ENCODE data around the gene STEAP4.

Gene STEAP4

DNA sequence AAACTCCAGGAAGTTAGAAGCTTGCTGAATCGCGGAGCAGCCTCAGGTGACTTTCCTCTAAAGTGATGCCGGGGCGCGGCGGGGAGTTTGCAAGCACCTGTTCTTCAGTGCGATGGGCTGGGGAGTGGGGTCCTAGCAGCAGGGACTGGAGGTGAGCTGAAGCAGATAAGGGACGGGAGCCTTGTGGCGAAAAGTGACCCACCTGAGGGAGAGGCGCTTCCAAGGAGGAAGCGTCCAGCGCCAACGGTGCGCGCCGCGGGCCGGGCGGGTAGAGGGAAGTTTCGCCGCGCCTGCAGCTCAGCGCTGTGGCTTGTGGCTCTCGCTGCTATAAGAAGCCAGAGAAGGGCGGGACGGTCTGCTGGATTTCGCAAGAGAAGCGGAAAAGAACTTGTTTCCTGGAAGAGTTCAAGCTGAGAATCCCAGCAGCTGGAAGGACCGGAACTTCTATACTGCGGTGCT is at the start of gene STEAP4:
Gene STEAP4, minus strand, starts transcription at position 305 of the 459 bp plus-strand sequence. CDS start 22,625 bp downstream, outside the sequence.
- no peak for DNase-seq (ENCODE audit: low read depth)

DNA sequence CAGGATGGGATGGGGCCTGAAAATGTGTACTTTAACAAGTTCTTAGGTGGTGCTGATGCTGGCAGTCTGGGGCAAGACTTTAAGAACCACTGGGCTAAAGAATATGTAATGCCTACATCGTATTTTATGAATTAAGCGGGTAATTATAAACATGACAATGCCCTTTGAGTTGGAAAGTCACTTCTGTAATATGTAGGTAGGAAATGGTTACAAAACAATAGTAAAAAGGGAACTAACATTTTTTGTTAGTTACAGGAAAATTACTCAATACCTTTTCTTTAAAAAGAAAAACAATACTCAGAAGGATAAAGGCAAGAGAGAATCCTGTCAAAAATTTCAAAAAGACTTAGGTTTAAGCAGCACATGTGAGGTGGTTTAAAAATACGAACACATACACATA is 48.3 kb upstream of the STEAP4 start:
- DNase-seq (ENCODE audit: low read depth) = no peak

DNA sequence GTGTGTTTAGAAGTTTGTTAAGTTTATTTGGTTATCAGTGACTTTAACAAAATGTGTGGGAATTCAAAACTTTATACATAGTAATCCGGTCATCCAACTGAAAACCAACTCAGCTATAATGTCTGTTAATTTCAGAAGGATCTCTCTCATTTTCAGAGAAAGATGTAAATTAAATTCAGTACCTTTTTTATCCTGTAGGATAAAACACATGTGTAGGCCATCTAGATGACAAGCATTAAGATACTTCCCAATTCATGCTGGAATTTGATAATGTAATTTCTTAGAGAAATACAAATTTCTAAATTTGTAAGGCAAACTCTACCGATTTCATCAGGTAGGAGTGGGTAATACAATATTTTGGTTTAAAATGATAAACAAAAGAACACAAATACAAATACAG is 43.4 kb upstream of the STEAP4 start:
- no peak for DNase-seq (ENCODE audit: low read depth)

DNA sequence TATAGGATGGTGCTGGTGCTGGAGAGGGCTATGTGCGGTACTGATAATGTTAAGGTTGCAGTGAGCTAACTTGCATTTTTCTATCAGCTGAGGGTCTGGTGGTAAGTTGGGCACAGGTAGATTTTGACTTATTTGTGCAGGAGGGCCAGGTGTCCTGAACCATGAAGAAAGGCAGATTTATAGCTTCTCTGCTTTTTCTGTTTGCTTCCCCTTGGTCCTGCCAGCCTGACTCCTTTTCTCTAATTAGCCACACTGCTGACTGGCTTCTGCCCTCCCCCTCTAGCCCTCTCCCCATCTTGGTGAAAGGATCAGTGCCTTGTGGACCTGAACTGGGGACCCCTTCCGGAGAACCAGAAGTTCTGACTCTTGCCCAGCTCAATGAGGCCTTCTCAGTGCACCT is 40.8 kb upstream of the STEAP4 start:
- DNase-seq (ENCODE audit: low read depth) = no peak

DNA sequence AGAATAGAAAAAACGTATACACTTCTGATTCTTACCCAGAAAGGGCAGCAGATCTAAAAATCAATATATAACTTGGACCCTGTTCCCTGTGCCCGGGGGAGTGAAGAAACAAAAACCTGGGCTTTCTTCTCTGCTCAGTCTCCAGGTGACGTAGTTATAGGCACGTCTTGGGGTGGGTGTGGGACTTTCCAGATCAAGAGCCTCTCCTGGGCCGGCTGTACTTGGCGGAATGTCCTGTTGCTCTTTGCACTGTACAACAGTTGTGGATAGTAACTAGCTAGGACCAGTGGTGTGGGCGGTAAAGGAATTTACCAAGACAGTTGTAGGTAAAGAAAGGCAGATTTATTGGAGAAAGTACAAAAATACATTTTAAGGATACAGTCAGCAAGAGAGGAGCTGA is 40.4 kb upstream of the STEAP4 start:
- no peak for DNase-seq (ENCODE audit: low read depth)

DNA sequence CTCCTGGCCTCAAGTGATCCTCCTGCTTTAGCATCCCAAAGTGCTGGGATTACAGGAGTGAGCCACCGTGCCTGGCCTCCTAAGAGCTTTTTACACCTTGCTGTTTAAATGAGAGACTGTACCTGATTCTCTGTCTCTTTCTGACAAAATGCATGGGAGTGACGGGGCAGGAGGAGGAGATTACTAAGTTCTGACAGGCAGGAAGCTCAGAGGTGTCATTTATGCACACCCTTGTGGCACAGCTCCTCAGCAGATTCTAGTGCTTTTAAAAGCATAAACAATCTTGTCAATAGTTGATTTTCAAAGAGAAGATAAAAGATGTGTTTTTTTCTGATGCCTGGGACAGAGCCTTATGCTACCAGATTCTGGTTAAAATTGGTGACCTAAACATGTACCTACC is 39.7 kb upstream of the STEAP4 start:
- DNase-seq (ENCODE audit: low read depth) = no peak

DNA sequence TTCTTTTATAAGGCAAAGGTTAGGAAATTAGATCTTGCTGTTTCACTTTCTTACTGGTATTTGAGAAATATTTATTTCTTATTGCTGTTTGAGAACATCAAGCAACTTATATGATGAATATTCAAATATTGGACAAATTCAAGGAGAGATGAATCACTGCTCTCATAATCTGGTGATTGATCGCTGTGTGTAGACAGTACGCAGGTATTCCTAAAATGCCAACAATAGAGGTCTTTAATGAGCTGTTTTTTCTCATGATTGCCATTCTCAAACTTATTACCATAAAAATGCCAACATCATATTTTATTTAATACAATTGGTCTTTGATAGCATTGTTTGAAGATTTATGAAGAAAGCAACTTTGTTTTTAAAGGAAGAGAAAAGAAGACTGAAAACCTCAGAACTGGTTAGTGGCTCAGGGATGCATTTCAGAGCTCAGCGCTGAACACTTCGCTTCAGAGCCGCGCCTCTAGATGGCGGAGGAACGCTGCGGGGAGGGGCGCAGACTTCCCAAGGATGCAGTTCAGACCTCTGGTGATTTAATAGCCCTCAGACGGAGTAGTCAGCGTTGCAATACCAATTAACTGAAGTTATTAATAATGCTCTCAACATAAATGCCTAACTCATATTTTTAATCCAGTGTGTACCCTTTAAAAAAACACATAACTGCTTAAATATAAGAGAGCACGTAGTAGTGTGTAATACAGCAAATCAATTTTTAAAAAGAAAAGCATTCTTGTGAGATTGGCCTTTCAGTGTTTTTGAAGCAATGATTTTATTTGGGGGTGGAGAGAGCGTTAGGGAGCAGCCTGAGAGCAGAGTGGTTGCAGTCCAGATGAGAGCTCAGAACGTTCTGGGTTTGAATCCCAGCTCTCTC is 38.5 kb upstream of the STEAP4 start:
- DNase-seq (ENCODE audit: low read depth) = no peak

DNA sequence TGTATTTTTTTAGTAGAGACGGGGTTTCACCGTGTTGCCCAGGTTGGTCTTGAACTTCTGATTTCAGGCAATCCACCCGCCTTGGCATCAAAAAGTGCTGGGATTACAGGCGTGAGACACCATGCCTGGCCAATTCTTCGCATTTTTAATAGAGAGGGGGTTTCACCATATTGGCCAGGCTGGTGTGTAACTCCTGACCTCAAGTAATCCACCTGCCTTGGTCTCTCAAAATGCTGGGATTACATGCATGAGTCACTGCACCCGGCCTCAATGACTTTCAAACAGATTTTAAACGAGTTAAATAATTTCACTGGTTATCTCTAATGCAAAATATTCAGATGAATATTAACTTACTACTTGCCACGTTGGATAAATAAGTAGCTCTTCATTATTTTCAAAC is 37.6 kb upstream of the STEAP4 start:
- DNase-seq (ENCODE audit: low read depth) = no peak

DNA sequence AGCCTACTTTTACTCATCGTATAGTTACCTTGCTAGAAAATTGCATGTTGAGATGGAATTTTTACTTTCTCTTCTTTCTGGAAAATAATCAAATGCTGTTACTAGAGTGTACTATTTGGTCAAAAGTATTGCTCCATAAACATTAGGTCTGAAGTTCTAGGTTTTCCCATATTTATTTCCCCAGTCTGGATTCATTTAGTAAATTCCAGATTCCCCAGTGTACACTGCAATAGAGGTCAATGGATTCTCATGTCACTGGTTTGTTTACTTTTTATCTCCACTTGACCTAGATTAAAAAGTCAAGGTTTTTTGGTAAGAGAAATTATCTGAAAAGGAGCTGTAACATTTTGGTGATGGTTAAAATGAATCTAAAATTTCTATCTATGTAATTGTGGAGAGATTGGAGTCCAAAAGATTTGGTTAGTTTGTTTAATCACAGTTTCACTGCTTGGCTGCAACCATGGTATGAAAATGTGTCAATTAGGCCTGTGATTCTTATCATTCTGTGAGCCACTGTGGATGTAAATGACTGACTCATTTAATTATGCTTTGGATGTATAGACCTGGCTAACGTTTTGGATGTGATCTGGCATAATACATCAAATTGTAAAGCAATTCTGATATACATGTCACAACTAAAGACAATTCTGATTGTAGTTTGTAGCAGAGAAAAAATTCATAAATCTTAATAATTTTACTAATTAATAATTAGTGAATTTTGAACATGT is 32.7 kb upstream of the STEAP4 start:
- no peak for DNase-seq (ENCODE audit: low read depth)

DNA sequence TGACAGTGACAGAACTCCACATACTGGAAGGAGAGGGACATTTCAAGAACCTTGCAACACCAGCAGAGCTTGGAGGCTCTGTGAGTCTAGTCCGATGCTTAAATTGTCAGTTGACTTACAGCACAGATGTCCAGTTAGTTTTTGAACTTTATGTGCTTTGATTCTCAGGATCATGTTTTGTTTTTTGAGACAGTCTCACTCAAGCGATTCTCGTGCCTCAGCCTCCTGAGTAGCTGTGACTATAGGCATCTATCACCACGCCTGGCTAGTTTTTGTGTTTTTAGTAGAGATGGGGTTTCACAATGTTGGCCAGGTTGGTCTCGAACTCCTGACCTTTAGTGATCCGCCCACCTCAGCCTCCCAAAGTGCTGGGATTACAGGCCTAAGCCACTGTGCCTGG is 31.8 kb upstream of the STEAP4 start:
- DNase-seq (ENCODE audit: low read depth) = no peak

DNA sequence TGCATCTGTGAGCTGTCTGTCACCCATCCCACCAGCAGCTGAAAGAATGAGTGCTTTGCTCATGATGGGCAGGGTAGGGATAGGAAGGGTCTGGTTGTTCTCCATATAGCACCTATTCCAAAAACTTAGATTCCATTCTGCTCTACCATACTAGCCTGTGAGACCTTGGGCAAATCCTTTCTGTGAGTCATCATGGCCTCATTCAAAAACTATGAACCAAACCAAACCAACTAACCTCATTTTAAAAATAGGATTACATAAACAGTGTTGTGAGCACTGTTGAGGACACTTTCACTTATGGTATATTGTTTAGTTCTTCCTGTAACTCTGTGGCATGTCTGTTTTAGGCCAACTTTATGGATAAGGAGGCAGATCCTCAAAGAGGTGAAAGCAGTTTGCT is 30.9 kb upstream of the STEAP4 start:
- no peak for DNase-seq (ENCODE audit: low read depth)

DNA sequence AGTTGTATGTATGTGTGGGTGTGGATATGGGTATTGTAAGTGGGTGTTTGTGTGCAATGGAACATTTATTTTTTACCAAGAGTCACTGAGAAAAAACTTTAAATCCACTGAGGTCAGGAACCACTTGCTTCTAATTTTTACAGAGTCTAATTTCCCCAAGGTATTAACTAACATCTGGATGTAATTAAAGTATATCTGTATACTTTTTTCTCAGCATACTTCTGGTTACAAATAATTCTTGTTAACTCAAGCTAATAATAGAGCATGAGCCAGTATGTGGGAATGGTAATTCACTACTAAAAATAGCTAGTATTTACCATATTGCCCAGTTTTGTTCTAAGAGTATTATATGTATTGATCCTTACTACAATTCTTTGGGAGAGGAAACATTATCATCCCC is 24.6 kb upstream of the STEAP4 start:
- no peak for DNase-seq (ENCODE audit: low read depth)

DNA sequence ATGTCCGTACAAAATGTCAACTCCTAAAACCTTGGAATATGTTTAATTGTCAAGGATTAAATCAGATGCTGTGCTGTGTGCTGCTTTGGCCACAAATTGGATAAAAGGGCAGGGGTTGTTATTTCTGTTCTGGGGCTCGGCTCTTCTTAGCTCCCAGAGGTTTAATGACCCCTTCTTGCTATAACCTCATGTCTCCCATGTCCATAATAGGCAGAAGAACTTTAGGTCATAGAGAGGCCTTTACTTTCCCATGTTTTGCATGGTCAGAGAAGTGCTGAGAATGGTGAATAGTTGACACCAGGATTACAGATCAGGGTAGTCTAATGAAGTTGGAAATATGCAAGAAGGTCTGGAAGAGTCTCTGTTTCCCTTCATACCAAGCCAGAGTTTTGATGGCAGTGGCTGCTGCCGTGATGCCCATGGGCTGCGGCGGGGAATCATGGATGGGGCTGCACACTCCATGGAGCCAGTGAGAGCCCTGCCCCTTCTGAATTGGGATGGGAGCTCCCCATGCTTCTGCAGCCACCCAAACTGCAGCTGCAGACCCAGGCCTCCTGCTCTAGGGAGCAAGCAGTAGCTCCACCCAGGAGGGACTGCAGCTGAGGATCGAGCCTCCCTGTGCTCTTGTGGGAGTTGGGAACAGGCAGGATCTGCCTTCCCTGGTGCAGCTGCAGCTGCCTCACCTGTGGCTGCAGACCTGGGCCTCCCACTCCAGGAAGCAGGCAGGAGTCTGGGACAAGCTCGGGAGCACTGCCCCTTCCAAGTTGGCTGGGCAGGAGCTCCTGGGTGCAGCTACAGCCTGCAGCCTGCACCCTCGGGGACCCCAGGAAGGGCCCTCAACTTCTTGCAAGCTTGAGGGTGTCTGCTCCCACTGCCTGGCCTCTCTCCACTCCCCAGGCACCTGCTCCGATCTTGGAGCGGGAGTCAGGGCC is 23.1 kb upstream of the STEAP4 start:
- DNase-seq (ENCODE audit: low read depth) = no peak

DNA sequence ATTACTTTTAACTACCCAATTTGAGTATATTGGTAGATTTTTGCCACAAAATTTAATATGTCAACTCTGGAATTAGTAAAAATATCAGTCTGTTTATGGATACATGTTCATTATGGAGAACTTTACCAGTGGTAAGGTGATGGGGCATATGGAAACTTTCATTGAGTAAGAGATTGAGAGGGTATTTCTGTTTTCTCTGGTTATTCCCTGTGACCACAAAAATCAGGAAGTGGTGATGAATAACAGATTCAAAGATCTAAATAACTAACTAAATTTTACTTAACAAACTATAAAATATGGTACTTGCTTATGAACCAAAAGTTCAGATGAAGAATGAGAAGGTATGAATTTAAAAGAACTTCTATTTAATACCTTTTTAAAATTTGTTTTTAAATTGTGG is 22.1 kb upstream of the STEAP4 start:
- no peak for DNase-seq (ENCODE audit: low read depth)

DNA sequence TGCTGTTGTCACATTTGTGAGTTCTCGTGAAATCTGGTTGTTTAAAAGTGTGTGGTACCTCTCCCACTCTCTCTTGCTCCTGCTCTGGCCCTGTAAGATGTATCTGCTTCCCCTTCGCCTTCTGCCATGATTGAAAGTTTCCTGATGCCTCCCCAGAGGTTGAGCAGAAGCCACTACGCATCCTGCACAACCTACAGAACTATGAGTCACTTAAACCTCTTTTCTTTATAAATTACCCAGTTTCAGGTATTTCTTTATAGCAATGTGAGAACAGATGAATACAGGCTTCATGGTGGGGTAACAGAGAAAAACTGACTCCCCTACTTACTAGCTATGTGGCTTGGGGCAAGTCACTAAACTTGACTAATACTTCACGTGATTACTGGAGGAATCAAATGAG is 18.0 kb upstream of the STEAP4 start:
- DNase-seq (ENCODE audit: low read depth) = no peak

DNA sequence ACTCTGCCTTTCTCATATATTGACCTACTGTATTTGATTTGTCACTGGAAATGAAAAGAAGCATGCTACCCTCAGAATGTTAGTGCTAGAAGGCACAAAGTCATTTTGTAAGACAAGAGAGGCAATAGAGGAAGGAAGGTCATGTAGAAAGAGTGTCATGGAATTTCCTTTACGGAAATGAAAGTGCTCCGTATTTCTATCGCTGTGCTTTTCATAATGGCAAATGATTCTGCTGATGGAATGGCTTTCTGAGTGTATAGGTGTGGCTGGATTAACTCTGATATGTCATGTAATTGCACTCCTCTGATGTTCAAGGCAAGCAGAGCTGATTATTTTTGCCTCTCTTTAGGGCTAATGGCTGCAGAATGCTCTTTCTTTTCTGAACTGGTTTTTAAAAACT is 15.5 kb upstream of the STEAP4 start:
- no peak for DNase-seq (ENCODE audit: low read depth)

DNA sequence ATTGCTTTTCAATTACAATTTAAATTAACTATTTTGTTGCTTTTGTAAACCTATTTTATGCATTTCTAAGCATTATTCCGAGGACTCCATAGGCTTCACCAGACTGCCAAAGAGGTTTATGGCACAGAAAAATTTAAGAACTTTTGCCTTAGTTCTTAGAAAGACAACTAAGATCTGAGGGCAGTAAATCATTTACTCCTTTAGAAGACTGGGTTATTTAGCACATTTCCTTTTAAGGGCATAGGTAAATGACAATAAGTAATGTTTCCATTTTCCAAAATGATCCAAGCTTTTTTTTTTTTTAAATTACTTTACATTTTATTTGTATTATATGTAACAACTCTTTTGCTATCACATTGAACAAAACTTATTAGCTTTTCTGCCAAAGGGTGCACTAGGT is 15.0 kb upstream of the STEAP4 start:
- DNase-seq (ENCODE audit: low read depth) = no peak

DNA sequence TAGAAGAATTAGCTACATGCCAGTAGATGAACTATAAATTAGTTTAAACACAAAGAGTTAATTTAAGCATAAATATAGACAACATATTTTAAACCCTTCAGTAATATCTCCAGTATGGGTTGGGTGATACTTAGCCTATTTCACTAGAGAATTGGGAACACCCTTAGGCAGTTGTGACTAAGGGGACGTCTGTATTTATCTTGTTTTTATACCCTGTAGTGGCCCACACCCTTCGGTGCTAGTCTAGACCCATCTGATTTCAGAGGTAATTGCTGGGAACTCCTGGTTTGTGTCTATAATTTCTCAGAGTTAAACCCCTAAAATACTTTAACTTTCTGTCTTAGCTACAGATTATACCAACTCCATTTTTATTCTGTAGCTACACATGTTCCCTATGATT is 11.5 kb upstream of the STEAP4 start:
- DNase-seq (ENCODE audit: low read depth) = no peak

DNA sequence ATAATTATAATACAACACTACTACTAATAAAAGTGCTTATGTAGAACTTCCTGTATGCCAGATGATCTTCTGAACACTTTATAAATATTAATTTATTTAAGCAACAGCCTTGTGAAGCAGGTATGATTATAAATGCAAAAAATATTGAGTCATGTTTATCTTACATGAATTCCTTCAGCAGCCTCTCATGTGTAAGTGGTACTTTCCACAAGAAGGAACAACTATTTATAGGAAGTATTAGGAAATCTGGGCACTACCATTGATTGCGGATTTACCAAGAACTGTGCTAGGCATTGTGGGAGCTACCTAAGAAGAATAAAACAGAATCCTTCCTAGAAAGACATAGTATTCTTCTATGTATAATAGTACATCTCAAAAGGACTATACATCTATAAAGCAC is 10.7 kb upstream of the STEAP4 start:
- DNase-seq (ENCODE audit: low read depth) = no peak

DNA sequence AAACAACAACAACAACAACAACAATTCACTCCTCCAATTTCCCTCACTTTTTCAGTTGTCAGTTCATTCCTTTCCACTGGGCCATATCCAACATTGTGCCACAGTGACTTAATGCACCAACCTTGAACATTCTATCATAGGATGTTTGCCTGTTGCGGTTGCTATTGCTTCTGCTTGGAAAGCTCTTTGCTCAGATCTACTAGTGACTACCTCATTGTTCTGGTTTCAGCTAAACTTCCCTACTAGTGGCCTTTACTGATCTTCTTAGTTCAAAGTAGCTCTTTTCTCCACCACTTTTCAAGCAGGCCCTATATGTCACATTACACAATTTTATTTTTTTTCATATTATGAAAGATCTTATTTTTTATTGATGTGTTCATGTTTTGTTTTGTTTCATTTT is 9.8 kb upstream of the STEAP4 start:
- no peak for DNase-seq (ENCODE audit: low read depth)

DNA sequence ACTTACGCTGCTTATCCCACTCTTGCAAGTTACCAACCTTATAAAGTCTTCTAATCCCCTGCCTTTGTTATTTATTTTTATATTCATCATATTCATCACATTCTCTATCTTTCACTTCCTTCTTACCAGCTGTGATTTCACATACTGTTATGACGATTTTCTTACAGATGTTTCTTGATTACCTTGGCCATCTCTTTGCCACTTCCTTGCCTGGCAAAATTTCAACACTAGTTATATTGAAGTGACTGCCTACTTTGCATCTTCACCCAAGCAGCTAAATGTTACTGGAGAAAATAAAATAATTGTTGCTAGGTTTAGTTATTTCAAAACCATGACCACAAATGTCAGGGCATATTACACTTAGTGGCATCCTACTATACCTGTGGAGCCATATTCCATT is 8.8 kb upstream of the STEAP4 start:
- DNase-seq (ENCODE audit: low read depth) = no peak

DNA sequence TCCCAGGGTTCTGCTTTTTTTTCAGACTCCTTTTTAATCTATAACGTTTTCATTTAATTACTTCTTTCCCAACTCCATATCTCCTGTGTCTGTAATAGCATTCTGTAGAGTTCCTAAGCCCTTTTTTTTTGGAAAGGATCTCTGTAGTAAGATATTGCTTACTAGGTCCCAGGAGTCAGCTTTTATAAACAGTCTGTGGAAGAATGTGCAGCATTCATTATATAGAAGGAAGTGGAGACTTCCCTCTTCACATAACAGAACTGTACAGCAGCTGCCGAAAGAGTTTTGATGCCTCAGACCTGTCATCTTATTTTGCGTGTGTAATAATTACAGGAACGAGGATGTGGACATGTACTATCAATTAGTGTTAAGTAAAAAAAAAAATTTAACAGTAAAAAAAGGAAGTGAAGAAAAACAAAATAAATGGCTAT is 7.4 kb upstream of the STEAP4 start:
- DNase-seq (ENCODE audit: low read depth) = no peak
